8988T (cell line): ENCODE data around the gene ZNF483.
"Not testable (repeated sequence)": the region's sequence is repeated elsewhere in the genome, so short reads cannot be mapped to it uniquely, and the experiment has no call there.

Source experiments
- DNase-seq: peaks from one replicate; pipeline ENCODE4 v3.0.0; 2011

Gene ZNF483

GRCh38 chr9:111548623-111549022 is 23.6 kb downstream of the ZNF483 start:
- DNase-seq, result no peak

- not testable (repeated sequence) for DNase-seq
Measured at GRCh38 chr9:111555425-111555824, 30.4 kb downstream of the ZNF483 start.

GRCh38 chr9:111559000-111559610 is 34.1 kb downstream of the ZNF483 start:
- DNase-seq, result no peak

- no peak for DNase-seq
Measured at GRCh38 chr9:111561165-111561719, 36.3 kb downstream of the ZNF483 start.

- no peak for DNase-seq
Measured at GRCh38 chr9:111566234-111566633, 41.3 kb downstream of the ZNF483 start.

- DNase-seq, result not testable (repeated sequence)
Measured at GRCh38 chr9:111568127-111568526, 43.1 kb downstream of the ZNF483 start.

GRCh38 chr9:111572950-111573604 is 48.1 kb downstream of the ZNF483 start:
- no peak for DNase-seq

GRCh38 chr9:111582888-111583287 is 57.9 kb downstream of the ZNF483 start:
- DNase-seq, result no peak

- no peak for DNase-seq
Measured at GRCh38 chr9:111586378-111586777, 61.4 kb downstream of the ZNF483 start.

GRCh38 chr9:111588846-111589245 is 63.9 kb downstream of the ZNF483 start:
- DNase-seq, result no peak

- peak; percentile 44 for DNase-seq
Measured at GRCh38 chr9:111597852-111598732, 73.1 kb downstream of the ZNF483 start.

GRCh38 chr9:111598733-111599091 is 73.7 kb downstream of the ZNF483 start:
- DNase-seq, result no peak

GRCh38 chr9:111599092-111599954 is 74.3 kb downstream of the ZNF483 start, which contains the start of gene PTGR1:
Gene PTGR1 (minus strand): TSS chr9:111599647. CDS start chr9:111597422, 2,225 bp downstream.
- DNase-seq, result peak; percentile 64

- no peak for DNase-seq
Measured at GRCh38 chr9:111599955-111600343, 75.0 kb downstream of the ZNF483 start.

GRCh38 chr9:111601237-111602018 is 76.4 kb downstream of the ZNF483 start:
- no peak for DNase-seq

GRCh38 chr9:111603041-111603440 is 78.1 kb downstream of the ZNF483 start:
- no peak for DNase-seq

- DNase-seq, result no peak
Measured at GRCh38 chr9:111604054-111604615, 79.2 kb downstream of the ZNF483 start.

GRCh38 chr9:111605041-111605559 is 80.1 kb downstream of the ZNF483 start:
- DNase-seq, result no peak

GRCh38 chr9:111610149-111610548 is 85.2 kb downstream of the ZNF483 start:
- DNase-seq, result no peak

- no peak for DNase-seq
Measured at GRCh38 chr9:111610845-111611244, 85.9 kb downstream of the ZNF483 start.

- no peak for DNase-seq
Measured at GRCh38 chr9:111613436-111614040, 88.6 kb downstream of the ZNF483 start.
